Spleen (tissue), 7 donors: Measurements from ENCODE around the gene FCGR2B.
"Not testable (repeated sequence)": the region's sequence is repeated elsewhere in the genome, so short reads cannot be mapped to it uniquely, and the experiment has no call there.

Experiments used
- CTCF ChIP-seq, 11 experiments: fragments of 200-600 bp in 7 of 11; fragments of 450-650 bp in 4 of 11; sonication (generic) in 4 of 11; IDR thresholded peaks in 8 of 11; conservative IDR thresholded peaks in 3 of 11; 1 replicate in 7 of 11; 2 replicates in 4 of 11; pipeline versions ENCODE4 v1.4.0 to v1.8.0; 2016 to 2021; ENCODE audit warnings: antibody characterized with exemption in 11 of 11, inconsistent platforms in 4 of 11, mild to moderate bottlenecking in 1 of 11
- POLR2A ChIP-seq, 3 donors: fragments of 450-650 bp; IDR thresholded peaks; one replicate each; pipeline ENCODE4 v1.5.1; 2017; ENCODE audit warnings: antibody characterized with exemption in 3 of 3, mild to moderate bottlenecking in 1 of 3
- POLR2AphosphoS5 ChIP-seq, 3 donors: sonication (generic); formaldehyde crosslinking; IDR thresholded peaks; one replicate each; pipeline ENCODE4 v1.5.1; 2017; ENCODE audit warnings: antibody characterized with exemption in 3 of 3
- donor health status: DM: no; HTN: no; CAD: no; lungs with moderate emphysema.
- donor health status: DM: no; HTN: no; CAD: no.
- donor health status: DM: no; HTN: no; CAD: no.

- not testable (repeated sequence) for TF ChIP-seq CTCF (IDR thresholded peaks at IDR 0.05 in 8 of 11, conservative IDR thresholded peaks at IDR 0.05 in 3 of 11); POLR2AphosphoS5 (IDR thresholded peaks at IDR 0.05); POLR2A (IDR thresholded peaks at IDR 0.05)
Observed at GRCh38 chr1:161638251-161638993, 24.5 kb upstream of the FCGR2B start.
